HG03097 (cell line): ENCODE results near the gene PPP2R5B.

Source experiments
- ATAC-seq: cut with Tn5 transposase; IDR thresholded peaks from one replicate; pipeline ENCODE4 v1.9.1; 2021; ENCODE audit not compliant: unreplicated experiment, low FRiP score

Gene PPP2R5B

GRCh38 chr11:64923944-64924909 is at the start of gene PPP2R5B:
Gene PPP2R5B (plus strand): TSS chr11:64924689. CDS start chr11:64925735, 1,046 bp downstream.
- peak; percentile 66 for ATAC-seq

GRCh38 chr11:64875369-64876228 is 48.9 kb upstream of the PPP2R5B start:
- no peak for ATAC-seq

- ATAC-seq, result no peak
Measured at GRCh38 chr11:64876229-64876750, 48.2 kb upstream of the PPP2R5B start.

GRCh38 chr11:64876835-64877341 is 47.6 kb upstream of the PPP2R5B start:
- no peak for ATAC-seq

GRCh38 chr11:64877390-64878222 is 46.9 kb upstream of the PPP2R5B start:
- ATAC-seq, result peak; percentile 8

GRCh38 chr11:64878223-64878493 is 46.3 kb upstream of the PPP2R5B start:
- ATAC-seq, result no peak

GRCh38 chr11:64878494-64879243 is 45.8 kb upstream of the PPP2R5B start, which contains the start of gene EHD1:
Gene EHD1 (minus strand): TSS chr11:64878621. CDS start chr11:64878464, 157 bp downstream.
- peak; percentile 76 for ATAC-seq

- ATAC-seq, result no peak
Measured at GRCh38 chr11:64879244-64879900, 45.1 kb upstream of the PPP2R5B start.

GRCh38 chr11:64880240-64881001 is 44.1 kb upstream of the PPP2R5B start:
- no peak for ATAC-seq

- ATAC-seq, result no peak
Measured at GRCh38 chr11:64881476-64881875, 43.0 kb upstream of the PPP2R5B start.

GRCh38 chr11:64882243-64882642 is 42.2 kb upstream of the PPP2R5B start:
- no peak for ATAC-seq

GRCh38 chr11:64883575-64883974 is 40.9 kb upstream of the PPP2R5B start:
- ATAC-seq, result no peak

GRCh38 chr11:64884019-64884418 is 40.5 kb upstream of the PPP2R5B start:
- ATAC-seq, result no peak

- no peak for ATAC-seq
Measured at GRCh38 chr11:64885367-64886286, 38.9 kb upstream of the PPP2R5B start.

GRCh38 chr11:64887234-64887756 is 37.2 kb upstream of the PPP2R5B start:
- no peak for ATAC-seq

GRCh38 chr11:64887757-64888405 is 36.6 kb upstream of the PPP2R5B start:
- no peak for ATAC-seq
